ENCODE measurements around the gene ZSCAN25.

DNA sequence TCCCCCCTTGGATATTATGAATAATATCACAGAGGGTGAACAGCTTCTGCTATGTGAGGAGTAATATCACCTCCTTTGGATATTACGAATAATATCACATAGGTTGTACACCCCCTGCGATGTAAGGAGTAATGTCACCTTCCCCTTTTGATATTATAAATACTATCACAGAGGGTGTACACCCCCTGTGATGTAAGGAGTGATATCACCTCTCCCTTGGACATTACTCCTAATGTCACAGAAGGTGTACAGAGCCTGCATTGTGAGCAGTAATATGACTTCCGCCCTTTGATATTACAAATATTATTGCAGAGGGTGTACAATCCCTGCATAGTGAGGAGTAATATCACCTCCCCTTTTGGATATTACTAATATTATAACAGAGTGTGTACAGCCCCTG is 27.9 kb upstream of the ZSCAN25 start:
- TF ChIP-seq, protein P1, sequence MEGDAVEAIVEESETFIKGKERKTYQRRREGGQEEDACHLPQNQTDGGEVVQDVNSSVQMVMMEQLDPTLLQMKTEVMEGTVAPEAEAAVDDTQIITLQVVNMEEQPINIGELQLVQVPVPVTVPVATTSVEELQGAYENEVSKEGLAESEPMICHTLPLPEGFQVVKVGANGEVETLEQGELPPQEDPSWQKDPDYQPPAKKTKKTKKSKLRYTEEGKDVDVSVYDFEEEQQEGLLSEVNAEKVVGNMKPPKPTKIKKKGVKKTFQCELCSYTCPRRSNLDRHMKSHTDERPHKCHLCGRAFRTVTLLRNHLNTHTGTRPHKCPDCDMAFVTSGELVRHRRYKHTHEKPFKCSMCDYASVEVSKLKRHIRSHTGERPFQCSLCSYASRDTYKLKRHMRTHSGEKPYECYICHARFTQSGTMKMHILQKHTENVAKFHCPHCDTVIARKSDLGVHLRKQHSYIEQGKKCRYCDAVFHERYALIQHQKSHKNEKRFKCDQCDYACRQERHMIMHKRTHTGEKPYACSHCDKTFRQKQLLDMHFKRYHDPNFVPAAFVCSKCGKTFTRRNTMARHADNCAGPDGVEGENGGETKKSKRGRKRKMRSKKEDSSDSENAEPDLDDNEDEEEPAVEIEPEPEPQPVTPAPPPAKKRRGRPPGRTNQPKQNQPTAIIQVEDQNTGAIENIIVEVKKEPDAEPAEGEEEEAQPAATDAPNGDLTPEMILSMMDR (IDR thresholded peaks at IDR 0.05; ENCODE audit: poor library complexity, severe bottlenecking): no peak
- TF ChIP-seq EZH2 (IDR thresholded peaks at IDR 0.05; ENCODE audit: borderline replicate concordance, insufficient read depth, low read length, poor library complexity, severe bottlenecking) (no peak), EP300 (conservative IDR thresholded peaks at IDR 0.05; ENCODE audit: poor library complexity, severe bottlenecking) (no peak)

Measured in neural cell (in vitro differentiated cells).